GM20000 (cell line): ENCODE data around the gene WBP4.

Source experiments
- DNase-seq: peaks from one replicate; pipeline ENCODE4 v3.0.0; 2012; ENCODE audit warnings: low spot score
- TF ChIP-seq, protein P1 (sequence below): IDR thresholded peaks from 2 replicates; pipeline ENCODE4 v1.5.1; 2012; ENCODE audit warnings: mild to moderate bottlenecking, control low read depth; ENCODE audit errors: extremely low read depth, missing control alignments

The WBP4 gene

DNA sequence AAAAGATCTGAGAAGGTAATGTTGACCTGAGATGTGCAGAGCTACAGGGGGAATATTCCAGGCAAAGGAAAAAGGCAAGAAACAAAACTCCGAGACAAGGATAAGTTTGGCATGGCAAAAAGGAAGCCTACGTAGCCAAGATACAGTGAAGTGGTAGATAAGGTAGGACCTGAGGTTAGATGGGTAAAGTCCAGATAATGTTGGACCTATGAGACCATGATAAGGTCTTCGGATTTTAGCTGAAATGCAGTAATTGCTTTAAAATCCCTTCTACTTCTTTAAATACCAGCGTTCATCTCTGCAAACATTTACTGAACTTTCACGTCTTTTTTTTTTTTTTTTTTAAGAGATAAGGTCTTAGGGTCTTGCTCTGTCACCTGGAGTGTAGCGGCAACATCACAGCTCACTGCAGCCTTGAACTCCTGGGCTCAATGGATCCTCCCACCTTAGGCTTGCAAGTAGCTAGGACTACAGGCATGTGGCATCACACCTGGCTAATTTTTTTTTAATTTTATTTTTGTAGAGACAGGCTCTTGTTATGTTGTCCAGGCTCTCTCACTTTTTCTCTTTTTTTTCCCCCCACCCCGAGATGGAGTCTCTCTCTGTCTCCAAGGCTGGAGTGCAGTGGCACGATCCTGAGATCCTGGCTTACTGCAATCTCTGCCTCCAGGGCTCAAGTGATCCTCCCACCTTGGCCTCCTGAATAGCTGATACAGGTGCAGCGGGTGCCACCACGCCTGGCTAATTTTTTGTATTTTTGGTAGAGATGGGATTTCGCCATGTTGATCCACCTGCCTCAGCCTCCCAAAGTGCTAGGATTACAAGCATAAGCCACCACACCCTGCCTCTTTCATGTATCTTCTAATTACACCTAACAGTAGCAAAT lies 4.2 kb upstream of the WBP4 start:
- TF ChIP-seq, protein P1, sequence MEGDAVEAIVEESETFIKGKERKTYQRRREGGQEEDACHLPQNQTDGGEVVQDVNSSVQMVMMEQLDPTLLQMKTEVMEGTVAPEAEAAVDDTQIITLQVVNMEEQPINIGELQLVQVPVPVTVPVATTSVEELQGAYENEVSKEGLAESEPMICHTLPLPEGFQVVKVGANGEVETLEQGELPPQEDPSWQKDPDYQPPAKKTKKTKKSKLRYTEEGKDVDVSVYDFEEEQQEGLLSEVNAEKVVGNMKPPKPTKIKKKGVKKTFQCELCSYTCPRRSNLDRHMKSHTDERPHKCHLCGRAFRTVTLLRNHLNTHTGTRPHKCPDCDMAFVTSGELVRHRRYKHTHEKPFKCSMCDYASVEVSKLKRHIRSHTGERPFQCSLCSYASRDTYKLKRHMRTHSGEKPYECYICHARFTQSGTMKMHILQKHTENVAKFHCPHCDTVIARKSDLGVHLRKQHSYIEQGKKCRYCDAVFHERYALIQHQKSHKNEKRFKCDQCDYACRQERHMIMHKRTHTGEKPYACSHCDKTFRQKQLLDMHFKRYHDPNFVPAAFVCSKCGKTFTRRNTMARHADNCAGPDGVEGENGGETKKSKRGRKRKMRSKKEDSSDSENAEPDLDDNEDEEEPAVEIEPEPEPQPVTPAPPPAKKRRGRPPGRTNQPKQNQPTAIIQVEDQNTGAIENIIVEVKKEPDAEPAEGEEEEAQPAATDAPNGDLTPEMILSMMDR, result no peak
- DNase-seq, result no peak

DNA sequence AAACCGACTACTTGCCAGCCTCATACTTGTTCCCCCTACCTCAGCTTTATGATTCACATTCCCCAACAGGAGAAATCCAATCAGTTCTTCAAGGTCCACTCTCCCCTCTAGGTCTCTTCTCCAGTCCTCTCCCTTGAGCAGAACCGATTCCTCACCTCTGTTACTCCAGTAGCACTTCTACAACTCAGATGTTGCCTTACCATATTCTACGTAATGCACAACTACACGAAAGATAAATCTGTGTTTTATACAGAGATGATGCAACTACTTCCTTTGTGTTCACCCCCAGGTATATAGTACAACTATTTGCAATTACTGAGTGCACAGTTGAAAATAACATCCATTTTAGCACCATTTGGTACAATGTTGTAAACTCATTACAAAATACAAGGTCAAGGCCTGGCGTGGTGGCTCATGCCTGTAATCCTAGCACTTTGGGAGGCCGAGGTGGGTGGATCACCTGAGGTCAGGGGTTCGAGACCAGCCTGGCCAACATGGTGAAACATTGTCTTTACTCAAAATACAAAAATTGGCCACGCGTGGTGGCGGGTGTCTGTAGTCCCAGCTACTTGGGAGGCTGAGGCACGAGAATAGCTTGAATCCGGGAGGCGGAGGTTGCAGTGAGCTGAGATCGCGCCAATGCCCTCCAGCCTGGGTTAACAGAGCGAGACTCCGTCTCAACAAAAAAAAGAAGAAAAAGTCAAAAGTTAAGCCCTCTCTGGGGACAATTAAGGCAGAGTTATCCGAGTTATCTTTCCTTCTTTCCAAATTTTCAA lies 2.8 kb upstream of the WBP4 start:
- TF ChIP-seq, protein P1, result no peak
- no peak for DNase-seq

DNA sequence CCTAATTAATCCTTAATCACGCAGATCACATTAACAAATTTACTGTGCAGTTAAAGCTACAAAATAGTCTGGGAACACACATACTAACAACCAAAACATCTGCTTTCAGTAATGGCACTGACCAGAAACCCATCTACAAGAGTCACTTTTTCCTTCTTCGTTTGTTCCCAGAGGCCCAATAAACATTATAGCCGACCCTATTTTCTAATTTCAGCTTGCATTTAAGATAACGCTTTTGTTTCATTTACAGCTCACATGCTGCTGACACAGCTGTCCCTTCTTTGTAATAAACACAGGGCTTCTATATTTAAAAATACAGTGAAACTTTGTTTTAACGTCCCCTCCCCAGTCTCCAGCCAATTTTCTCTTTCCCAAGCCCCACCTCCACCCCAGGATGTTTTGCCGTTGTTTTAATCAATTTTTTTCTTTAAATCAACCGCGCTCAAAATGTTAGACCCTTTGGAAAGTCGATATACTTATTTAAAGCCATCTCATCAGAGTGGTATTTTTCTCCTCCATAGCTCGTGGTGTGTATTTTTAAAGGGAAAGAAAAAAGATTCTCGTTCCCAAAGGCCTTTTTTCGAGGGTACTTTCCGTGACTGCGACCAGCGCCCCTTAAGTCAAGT lies 1.7 kb upstream of the WBP4 start:
- TF ChIP-seq, protein P1, result no peak
- DNase-seq, result no peak

DNA sequence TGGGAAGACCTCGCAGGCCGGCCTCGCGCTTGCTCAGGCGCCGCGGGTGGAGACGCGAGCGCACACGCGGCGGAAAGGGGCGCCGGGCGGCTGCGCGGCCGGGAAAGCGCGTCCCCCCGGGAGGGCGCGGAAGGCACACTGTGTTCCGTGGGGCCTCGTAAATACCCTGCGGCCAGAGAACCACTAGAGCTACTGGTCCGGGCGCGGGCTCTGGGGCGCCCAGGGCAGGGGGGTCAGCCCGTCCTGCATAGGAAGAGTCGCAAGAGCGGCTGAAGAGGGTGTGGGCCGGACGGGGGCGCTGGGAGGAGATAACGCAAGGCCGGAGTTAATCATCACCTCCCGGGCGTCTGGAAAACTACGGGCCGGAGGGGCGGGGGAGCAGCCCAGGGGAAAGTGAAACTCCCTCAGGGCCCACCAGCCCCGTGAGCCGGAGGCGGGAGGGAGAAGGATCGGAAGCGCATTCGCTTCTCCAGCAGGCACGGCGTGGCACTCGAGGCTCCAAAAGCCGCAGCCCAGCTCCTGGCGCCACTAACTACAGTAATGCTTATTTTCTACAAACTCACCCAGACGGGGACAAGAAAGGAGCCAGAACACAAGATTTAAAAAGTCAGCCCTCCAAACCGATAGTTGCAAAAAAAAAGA lies 1.1 kb upstream of the WBP4 start:
- TF ChIP-seq, protein P1, result peak; percentile 14
- DNase-seq, result peak; percentile 83

GRCh38 chr13:41060724-41061074 lies 610 bp upstream of the WBP4 start:
- peak; percentile 75 for DNase-seq
- TF ChIP-seq, protein P1, result no peak

DNA sequence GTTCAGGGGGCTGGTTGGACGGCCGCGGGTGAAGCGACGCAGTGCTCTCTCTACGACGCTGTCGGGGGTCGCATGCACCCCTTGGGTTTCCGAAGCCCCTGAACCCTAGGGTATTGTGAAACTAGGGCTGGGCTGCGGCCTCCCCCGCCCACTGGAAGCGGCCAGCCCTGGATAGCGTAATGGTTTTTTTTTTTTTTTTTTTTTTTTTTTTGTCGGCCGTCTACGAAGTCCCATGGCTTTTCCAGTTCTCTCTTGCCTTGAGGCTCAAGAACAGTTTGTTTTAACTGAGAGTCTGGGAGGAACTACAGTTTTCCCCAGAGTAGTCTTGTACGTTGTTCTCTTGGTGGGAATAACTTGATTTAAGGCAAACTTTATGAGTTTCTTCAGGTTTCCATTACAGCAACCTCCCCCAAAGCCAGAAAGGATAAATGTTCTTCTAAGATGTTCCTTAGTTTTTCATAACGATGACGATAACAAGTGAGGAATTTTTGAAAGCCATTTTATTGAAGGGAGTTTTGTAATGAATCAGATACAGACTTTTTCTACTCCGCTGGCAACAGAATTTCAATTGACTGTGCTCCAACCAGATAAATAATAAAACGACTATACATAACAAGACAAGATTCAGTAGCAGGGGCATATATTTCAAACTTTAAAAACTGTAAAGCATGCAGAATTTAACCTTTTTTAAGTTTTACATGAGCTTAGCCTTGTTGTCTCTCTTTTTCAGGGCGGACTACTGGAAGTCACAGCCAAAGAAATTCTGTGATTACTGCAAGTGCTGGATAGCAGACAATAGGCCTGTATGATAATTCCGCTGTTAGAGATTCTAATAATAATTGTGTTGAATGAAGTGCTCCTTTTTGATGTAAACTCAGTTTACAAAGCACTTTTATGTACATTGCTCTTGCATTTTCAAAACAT lies 867 bp downstream of the WBP4 start:
- TF ChIP-seq, protein P1, result no peak
- peak; percentile 61 for DNase-seq
